Measurements from ENCODE around the gene PARVB.

GRCh38 chr22:44097263-44098020 is 73.3 kb downstream of the PARVB start:
- TF ChIP-seq, protein P1, sequence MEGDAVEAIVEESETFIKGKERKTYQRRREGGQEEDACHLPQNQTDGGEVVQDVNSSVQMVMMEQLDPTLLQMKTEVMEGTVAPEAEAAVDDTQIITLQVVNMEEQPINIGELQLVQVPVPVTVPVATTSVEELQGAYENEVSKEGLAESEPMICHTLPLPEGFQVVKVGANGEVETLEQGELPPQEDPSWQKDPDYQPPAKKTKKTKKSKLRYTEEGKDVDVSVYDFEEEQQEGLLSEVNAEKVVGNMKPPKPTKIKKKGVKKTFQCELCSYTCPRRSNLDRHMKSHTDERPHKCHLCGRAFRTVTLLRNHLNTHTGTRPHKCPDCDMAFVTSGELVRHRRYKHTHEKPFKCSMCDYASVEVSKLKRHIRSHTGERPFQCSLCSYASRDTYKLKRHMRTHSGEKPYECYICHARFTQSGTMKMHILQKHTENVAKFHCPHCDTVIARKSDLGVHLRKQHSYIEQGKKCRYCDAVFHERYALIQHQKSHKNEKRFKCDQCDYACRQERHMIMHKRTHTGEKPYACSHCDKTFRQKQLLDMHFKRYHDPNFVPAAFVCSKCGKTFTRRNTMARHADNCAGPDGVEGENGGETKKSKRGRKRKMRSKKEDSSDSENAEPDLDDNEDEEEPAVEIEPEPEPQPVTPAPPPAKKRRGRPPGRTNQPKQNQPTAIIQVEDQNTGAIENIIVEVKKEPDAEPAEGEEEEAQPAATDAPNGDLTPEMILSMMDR (IDR thresholded peaks at IDR 0.05; ENCODE audit: low read length) = no peak
- no peak for TF ChIP-seq EZH2 (IDR thresholded peaks at IDR 0.05; ENCODE audit: borderline replicate concordance, low read length)

Data from OCI-LY1 (cell line).